GM19238 (cell line): ENCODE results near the gene PDE4B.

Experiments used
- DNase-seq: peaks from one replicate; pipeline ENCODE4 v3.0.0; 2011; ENCODE audit warnings: low spot score; ENCODE audit not compliant: insufficient read length

Gene PDE4B

GRCh38 chr1:66231681-66232463 lies 439.2 kb downstream of the PDE4B start:
- DNase-seq: no peak

GRCh38 chr1:66237042-66237441 lies 444.3 kb downstream of the PDE4B start:
- no peak for DNase-seq

GRCh38 chr1:66237722-66238479 lies 445.2 kb downstream of the PDE4B start:
- no peak for DNase-seq

DNA sequence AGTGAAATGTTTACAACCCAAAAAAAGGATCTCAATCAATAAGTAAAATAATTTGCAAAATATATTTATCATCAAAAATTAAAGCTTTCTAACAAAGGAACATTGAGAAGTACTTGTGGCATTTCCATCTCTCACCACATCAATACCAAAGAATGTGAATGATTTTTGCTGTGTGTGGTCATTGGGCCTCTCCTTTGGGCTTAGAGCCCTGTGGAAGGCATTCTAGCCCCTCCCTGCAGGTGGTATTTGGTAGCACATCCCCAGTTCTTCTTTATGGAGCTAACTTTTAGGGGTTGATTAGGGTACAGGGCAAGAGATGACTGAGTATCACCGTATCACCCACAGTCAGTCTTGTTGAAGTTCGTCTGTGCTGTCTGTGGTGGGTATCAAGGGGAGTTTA lies 447.1 kb downstream of the PDE4B start:
- no peak for DNase-seq

DNA sequence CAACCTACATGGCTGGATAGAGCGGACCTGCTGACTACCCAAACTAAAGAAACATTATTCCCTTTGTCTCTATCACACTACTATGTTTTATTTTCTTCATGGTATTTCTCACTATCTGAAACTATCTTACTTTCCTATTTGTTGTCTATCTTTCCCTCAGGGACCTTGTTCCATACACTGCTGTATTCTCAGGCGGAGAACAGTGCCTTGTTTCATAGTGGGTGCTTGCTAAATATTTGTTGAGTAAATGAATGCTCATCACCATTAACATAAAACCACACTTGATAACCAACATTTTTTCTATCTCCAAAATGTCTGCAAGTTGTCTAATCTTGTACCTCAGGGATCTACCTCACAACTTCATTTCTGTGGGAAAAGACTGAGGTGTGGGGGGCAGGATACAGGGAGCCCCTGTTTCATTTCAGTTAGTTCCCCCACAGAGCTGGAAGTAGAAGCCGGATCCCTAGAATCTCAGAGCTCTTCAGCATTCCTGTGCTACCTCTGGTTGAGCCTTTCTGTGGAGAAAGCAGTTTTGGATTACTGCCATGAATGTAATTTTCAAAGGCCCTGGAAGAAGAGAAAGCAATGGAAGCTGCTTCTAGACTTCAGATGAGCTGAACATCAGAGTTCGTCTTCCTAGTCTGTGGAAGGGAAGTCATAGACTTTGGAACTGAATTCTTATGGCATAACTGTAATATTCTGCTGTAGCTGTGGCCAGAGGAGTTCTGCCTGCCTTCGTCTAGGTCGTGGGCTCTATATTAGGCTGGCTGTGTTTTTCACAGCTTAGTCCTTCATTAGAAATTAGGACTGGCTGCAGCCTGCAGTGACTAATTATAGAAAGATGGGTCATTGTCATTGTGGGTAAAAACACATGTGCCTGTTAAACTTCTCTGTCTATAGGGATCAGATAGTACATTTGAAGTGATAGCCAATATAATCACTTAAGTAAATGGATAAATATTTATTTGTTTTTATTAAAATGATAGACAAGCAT lies 448.1 kb downstream of the PDE4B start:
- no peak for DNase-seq

DNA sequence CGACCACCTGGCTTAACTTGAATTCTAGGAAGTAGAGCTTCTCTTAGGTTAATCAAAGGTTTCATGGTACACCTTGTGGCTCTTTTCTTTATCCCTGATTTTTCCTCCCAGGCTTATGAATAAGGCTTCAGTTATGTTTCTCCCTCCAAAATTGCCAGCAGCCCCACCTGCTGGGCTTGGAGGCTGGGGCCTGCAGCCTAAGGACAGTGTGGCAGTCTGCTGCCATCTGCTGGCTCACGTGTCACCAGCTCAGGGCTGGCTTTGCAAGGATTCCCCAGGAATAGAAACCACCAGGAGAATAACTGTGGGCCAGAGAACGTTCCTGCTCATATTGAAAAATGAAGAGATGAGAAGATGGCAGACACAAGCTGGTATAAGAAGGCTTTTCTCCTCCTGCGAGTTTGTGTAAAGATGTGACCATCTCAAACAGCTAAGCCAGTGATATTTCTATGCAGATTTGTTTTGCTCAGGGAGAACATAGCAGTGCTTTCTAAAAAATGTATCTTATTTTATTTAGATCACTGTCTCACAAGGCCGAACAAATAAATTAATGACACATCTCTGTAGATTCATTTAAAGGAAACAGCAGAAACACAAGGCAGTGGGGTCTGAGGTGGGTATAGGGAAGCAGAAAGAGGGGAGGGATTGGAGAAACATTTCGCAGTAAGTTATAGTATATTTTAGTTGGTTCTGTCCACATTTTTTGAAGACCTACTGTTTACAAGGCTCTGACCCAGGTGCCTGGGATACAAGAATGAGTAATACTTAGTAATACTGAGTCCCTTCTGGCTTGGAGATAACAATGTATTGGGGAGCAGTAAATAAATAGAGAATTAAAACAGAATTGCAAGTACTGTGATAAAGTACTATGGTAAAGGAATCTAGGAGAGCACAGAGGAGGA lies 450.2 kb downstream of the PDE4B start:
- DNase-seq: peak; percentile 23

- no peak for DNase-seq
These were observed 450.9 kb downstream of the PDE4B start for GRCh38 chr1:66243548-66244130.

GRCh38 chr1:66244429-66244828 lies 451.7 kb downstream of the PDE4B start:
- DNase-seq: no peak

GRCh38 chr1:66245691-66246090 lies 453.0 kb downstream of the PDE4B start:
- no peak for DNase-seq

GRCh38 chr1:66246351-66247269 lies 453.9 kb downstream of the PDE4B start:
- no peak for DNase-seq

GRCh38 chr1:66247415-66248208 lies 454.9 kb downstream of the PDE4B start:
- DNase-seq: no peak

- no peak for DNase-seq
These were observed 455.6 kb downstream of the PDE4B start for GRCh38 chr1:66248257-66248656.

DNA sequence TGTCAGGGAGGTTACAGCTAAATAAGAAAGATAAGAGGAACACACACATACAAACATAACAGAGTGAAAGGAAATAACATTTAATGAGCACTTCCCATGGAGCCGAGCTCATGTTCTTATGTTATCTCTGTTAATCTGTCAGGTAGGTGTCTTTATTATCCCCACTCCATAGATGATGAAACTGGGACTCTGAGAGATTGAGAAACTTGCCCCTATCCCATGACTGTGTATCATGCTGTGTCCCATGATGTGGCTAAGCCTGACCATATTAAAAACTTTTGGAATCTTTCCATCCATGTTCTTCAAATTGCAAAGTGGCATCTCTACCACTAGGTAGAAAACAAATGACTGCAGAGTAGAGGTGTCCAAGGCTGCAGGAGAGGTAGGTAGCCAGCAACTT lies 456.1 kb downstream of the PDE4B start:
- no peak for DNase-seq

DNA sequence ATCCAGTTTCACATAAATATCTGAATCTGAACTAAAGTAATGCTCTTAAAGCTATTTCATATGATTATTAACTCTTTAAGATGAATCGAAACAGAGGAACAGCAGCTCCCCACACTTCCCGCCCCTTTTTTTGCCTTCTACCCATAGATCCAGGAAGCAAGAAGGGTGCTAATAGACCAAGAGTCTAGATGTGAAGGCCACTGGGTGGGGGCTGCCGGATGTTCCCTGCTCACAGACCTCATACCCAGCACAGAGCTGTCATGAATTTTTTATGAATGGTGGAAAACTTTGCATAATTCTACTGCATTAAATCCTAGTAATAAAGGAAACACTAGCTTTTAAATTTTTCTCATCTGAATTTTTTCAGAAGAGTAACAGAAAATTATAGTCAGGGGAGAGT lies 457.4 kb downstream of the PDE4B start:
- DNase-seq: no peak

DNA sequence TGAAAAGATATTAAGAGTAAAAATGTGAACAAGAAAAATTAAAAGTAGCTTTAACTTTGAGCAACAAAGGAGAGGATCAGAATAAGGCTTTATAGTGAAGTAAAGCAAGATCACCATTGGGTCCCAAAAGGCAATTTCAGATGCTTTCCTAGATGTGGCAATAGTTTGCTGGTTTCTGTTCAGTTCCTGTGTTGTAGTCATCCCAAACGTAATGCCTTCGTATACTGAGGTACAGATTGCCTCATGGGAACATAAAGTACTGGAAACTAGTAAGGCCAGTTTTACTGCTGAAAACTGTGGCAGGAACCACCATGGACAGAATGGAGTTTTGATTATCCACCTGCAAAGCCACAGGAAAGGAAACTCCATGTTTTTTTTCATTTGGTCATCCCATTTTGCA lies 457.8 kb downstream of the PDE4B start:
- no peak for DNase-seq

DNA sequence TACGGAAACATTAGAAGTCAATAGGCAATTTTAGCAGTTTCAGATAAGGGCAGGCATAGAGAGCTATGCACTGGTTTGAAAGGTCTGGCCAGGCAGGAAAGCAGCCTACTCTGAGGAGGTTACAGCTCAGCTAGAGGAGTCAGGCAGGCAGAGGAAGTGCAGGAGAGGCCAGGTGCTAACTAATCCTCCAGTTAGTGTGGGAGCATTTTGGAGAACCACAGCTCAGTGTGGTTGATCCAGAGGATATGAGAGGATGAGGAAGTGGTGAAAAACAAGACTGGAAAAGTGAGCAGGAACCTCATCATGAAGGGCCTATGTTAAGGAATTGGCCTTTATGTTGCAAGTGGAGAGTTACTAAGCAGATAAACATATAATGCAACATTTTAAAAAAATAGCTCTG lies 458.9 kb downstream of the PDE4B start:
- no peak for DNase-seq

DNA sequence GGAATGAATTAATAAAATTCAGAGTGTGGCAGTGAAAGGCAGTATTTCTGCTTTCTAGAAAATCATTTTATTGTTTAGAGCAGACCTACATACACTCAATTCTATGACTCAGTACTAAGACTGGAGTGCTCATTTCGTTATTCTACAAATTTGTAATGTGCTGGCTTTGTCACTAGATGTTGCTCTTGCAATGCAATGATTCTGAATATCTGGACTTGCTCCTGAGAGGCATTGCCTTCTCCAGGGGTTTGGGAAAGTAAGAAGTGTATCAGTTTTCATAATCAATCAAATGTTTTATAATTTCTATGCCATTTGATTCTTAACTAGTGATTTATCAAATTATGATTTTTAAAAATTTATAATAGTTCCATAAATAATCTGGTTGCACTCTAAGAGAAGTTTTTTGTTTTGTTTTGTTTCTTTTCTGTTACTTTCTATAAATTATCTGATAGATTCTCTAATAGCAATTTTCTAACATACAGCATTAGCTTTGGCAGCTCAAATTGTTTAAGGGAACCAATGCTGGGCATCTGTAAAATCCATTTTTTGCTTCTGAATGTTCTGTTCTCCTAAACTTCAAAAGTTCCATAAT lies 460.7 kb downstream of the PDE4B start:
- no peak for DNase-seq

DNA sequence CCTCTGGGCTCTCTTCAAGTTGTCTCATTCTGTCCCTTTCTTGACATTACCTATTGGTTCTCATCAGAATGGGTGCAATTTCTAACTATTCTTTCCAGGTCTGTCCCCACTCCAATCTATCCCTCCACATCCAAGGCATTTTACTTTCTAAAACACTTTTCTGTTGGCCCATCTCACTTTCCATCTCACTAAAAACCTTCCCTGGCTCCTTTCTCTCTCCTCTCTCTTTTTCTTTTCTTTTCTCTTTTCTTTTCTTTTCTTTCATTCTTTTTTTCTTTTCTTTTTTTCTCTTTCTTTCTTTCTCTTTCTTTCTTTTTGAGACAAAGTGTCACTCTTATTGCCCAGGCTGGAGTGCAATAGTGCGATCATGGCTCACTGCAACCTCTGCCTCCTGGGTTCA lies 462.1 kb downstream of the PDE4B start:
- no peak for DNase-seq
